Right ventricle myocardium superior (tissue), 1 donor: ENCODE results near the gene TFIP11. TPM values are rescaled to one million over a fixed set of nuclear protein-coding genes. Genes with fewer than 3 reads are reported as not detected.
A peak's percentile ranks its signal among the peaks of the same experiment; 100 is the strongest.

Source experiments
- ATAC-seq: fragments of 200-7000 bp; cut with Tn5 transposase; one replicate; pipeline ENCODE4 v1.9.1; 2020; ENCODE audit warnings: mild to moderate bottlenecking; ENCODE audit not compliant: poor library complexity
- DNase-seq: peaks from one replicate; pipeline ENCODE4 v3.0.0-alpha.2; 2020
- intact Hi-C: fragments of 100-400 bp; cut with DNase I; formaldehyde crosslinking; loops from one replicate; pipeline ENCODE4 v1.11.2; 2022
- total RNA-seq: library from RNA; stranded (reverse); fragmentation: NEBNext Ultra II Directional; extraction: Animal tissue kit (Norgen Biotek cat#: 25700); gene quantifications from one replicate; pipeline ENCODE4 v1.2.1, GENCODE V29; 2021
- donor health status: DM: no; HTN: yes; CAD: no; lungs with severe emphysema.

The TFIP11 gene
- total RNA-seq, 1 donor from 2014 or later = 23.9 TPM

DNA sequence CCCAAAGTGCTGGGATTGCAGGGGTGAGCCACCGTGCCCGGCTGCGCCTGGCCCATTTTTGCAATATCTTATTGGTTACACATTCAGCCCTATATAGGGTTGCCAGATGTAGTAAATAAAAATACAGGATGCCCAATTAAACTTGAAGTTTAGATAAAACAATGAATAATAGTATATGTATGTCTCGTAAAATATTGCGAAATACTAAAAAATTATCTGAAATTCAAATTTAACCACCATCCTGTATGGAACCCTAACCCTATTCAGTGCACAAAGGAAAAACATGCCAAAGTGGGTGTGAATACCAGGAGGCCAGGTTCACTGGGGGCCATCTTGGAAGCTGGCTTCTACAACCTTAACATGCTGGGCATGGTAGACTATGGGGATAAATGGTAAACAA, 5.2 kb upstream of the TFIP11 start:
- ATAC-seq (no peak), DNase-seq (no peak)
- intact Hi-C loops = no loop called here

- intact Hi-C loops = no loop called here
- no peak for ATAC-seq
Observed at GRCh38 chr22:26516503-26516902, 4.2 kb upstream of the TFIP11 start.

GRCh38 chr22:26515931-26516330, 3.7 kb upstream of the TFIP11 start:
- no peak for DNase-seq
- intact Hi-C loops = no loop called here
- no peak for ATAC-seq

More at GRCh38 chr22:26516503-26516902, 4.2 kb upstream of the TFIP11 start:
- no peak for DNase-seq

DNA sequence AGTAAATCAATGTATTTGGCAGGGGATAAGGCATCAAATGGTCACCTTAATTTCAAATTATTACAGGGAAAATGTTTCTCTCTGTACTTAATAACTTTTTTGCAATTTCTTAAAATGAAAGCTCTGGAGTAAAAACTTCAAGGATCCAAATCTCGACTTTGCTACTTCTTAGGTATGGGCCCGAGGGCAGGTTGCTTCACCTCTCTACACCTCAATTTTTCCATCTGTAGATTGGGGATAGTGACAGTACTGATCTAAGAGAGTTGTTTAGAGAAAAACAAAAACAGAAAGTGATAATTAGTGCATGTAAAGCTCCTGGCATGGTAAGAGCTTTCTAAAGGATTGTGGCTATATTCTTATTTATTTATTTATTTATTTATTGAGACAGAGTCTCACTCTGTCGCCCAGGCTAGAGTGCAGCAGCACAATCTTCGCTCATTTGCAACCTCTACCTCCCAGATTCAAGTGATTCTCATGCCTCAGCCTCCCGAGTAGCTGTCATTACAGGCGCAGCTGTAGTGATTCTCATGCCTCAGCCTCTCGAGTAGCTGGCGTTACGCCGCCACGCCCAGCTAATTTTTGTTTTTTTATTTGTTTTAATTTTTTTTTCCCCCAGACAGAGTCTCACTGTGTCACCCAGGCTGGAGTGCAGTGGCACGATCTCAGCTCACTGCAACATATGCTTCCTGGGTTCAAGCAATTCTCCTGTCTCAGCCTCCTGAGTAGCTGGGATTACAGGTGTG, 2.3 kb upstream of the TFIP11 start:
- intact Hi-C loops = loop anchor here (5.0 kb wide), 1 partner anchor 78 kb away; the partner anchor contains the start of gene TPST2

DNA sequence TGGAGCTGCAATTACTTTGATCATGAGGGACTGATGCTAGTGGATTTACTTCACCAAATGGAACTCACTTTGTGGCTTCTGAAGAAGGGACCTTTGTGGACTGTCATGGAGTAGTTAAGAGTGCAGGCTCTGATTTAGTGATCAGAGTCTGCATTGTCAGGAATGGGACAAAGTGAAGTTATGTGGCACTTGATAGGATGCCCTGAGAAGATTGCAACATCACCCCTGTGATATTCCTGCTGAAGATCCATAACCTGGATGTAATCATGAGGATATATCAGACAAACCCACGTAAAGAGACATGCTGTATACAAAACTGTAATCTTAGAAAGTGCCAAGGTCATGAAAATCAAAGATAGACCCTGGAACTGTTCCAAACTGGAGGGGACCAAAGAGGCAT, 1.6 kb upstream of the TFIP11 start:
- ATAC-seq = no peak
- no peak for DNase-seq
- intact Hi-C loops = loop anchor here (5.0 kb wide), 1 partner anchor 78 kb away; the partner anchor contains the start of gene TPST2

More for the DNA sequence above, 2.3 kb upstream of the TFIP11 start:
- ATAC-seq (no peak), DNase-seq (no peak)

DNA sequence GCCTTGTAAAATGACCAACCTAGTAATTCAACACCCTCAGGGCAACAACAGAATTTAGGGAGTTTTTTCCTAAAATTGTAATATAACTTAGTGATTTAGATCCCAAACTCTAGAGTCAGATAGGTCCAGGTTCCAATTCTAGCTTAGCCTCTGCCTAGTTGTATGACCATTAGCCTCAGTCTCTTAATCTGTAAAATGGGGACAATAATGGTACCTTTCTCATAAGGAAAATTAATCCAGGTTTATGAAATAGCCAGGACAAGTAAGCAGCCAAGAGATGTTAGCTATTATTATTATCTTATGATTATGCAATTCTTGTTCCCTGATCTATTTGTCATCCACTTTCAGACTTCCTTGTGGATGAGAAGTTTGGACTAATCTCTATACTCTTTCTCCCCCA, 4.1 kb downstream of the TFIP11 start:
- intact Hi-C loops = no loop called here

GRCh38 chr22:26503758-26504157, 8.5 kb downstream of the TFIP11 start:
- intact Hi-C loops = no loop called here
- DNase-seq = no peak
- peak; percentile 76 for ATAC-seq

More for the DNA sequence above, 4.1 kb downstream of the TFIP11 start:
- ATAC-seq (no peak), DNase-seq (no peak)

- ATAC-seq (peak; percentile 95), DNase-seq (no peak)
- intact Hi-C loops = no loop called here
Observed at GRCh38 chr22:26502688-26503561, 9.3 kb downstream of the TFIP11 start.

DNA sequence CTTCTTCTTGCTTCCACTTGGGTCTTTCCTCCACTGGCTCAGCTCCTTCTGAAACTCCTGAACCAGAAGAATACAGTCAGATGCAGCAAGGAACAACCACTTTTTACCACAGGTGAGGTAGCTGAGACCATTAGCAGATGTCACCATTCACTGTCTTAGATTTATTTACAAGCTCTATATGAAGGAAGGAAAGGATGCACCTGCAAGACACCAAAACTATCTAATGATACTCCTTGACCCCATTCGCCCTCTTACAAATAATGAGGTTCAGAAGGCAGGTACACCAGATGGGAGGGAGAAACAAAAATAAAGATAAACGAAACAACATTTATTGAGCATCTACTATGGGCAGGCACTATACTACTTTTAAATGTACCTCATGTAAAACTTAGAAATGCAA, 10.3 kb downstream of the TFIP11 start:
- intact Hi-C loops = no loop called here
- DNase-seq = no peak
- no peak for ATAC-seq

DNA sequence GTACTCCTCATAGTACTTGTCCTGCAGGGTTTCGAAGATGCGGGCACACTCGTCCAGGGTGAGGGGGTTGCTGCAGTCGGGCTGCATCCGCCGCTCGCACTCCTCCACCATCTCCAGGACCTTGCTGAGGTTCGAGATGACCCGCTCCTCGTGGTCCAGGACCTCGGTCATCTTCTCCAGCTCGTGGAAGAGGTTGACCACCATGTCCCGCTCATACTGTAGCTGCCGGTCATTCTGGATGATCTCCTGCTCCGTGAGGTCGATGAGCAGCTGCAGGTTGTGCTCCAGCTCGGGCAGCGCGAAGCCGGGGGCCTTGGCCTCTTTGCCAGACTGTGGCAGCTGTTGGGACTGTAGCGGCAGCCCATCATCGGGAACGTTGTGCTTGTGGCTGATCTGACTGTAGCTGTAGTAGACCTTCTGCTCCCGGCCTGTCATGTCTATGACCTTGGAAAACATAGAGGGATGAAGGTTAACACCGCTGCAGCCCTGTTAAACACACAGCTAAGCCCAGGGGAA, 13.0 kb downstream of the TFIP11 start:
- intact Hi-C loops = no loop called here
- DNase-seq (no peak), ATAC-seq (no peak)

GRCh38 chr22:26496456-26496855, 15.8 kb downstream of the TFIP11 start:
- intact Hi-C loops = no loop called here
- ATAC-seq = no peak
- no peak for DNase-seq

- DNase-seq = no peak
- intact Hi-C loops = no loop called here
- ATAC-seq = no peak
Observed at GRCh38 chr22:26494506-26494905, 17.8 kb downstream of the TFIP11 start.

DNA sequence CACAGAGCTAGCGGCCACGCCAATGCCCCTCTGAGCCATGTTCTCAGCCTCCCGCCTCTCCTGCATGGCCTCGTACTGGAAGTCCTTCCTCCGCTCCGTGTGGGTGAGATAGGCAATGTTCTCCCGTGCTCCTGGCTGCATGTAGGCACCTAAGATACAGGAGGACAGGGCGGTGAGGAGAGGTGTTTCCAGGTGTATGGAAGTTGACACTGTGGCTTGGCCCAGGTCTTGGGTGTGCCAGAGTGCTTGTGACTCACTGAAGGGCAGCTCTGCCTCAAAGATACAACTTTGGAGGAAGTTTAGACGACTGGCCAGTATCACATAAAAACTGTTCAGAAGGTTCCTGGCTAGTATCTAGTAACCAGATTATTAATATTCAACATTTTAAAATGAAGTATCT, 20.1 kb downstream of the TFIP11 start:
- DNase-seq (no peak), ATAC-seq (no peak)
- intact Hi-C loops = no loop called here

DNA sequence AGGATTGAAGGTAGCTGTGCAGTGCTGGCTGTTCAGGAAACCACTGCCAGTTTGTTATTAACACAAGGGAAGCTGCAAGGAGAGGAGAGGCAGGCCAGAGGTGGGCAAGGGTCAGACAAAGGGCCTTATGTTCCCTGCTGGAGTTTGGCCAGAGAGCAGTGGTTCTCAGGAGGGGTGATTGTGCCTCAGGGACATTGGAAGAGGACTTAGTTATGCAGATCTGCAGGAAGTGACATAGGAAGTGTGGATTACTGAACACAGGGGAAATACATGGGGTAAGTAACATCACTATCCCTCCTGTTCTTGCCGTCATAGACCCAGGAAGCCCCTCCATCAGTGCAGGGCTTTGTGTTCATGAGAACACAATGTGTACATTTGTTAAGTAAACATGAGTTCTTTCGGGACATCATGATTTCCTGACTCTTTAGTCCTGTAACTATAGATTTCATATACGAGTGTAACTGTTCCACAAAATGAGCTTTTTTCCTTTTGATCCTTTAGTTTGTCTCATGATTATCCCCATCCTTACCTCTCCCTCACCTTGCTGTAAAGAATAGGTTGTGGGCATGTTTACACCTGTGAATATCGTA, 22.7 kb downstream of the TFIP11 start:
- no peak for ATAC-seq
- intact Hi-C loops = no loop called here
- no peak for DNase-seq

GRCh38 chr22:26487996-26488395, 24.3 kb downstream of the TFIP11 start:
- intact Hi-C loops = no loop called here
- ATAC-seq = no peak

DNA sequence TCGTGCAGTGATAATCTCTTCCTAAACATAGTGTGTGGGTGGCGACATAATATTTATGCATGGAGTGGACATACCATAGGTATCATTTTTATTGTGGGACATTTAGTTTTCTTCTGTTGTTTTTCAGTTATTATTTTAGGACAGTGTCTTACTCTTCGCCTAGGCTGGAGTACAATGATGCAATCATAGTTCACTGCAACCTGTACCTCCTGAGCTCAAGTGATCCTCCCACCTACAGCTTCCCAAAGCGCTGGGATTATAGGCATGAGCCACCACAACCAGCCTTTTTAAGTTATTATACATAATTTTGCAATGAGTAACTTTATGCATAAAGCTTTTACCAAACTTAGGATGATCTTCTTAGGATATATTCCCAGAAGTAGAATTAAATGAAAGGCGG, 25.9 kb downstream of the TFIP11 start:
- intact Hi-C loops = no loop called here
- ATAC-seq (no peak), DNase-seq (no peak)

More at GRCh38 chr22:26487996-26488395, 24.3 kb downstream of the TFIP11 start:
- no peak for DNase-seq

- ATAC-seq (no peak), DNase-seq (no peak)
- intact Hi-C loops = no loop called here
Observed at GRCh38 chr22:26485806-26486390, 26.4 kb downstream of the TFIP11 start.

DNA sequence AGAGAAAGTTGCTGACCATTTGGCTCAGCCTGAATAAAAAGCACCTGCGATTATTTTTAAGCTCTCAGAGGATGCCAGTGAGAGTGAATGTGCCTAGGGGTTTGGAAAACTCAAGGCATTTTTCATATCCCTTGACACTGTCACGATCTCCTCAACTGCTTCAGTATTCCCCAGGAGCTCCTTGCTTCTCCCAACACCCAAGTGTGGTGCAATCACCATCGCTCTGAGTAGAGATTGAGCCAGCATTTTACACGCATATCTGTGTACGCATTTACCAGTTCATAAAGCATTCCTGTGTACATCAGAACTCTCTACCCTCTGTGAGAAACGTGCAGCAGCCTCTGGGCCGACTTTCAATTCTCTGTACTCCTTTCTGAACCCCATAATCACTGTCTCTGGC, 27.3 kb downstream of the TFIP11 start:
- DNase-seq (no peak), ATAC-seq (no peak)
- intact Hi-C loops = no loop called here

GRCh38 chr22:26484360-26484706, 27.9 kb downstream of the TFIP11 start:
- DNase-seq (no peak), ATAC-seq (no peak)
- intact Hi-C loops = loop anchor here (5.0 kb wide), 1 partner anchor 108 kb away; the partner anchor contains the start of gene TPST2
